GM23338 (cell line): ENCODE measurements around the gene TCFL5. TPM values are rescaled to one million over a fixed set of nuclear protein-coding genes. Genes with fewer than 3 reads are reported as not detected.

Experiments
- ATAC-seq: fragments of 200-7000 bp; cut with Tn5 transposase; 3 replicates; pipeline ENCODE4 v1.9.1; 2020
- DNase-seq: peaks from one replicate; pipeline ENCODE4 v3.0.0-alpha.2; 2015; ENCODE audit warnings: low spot score
- H2AFZ ChIP-seq: fragments of 200-600 bp; sonication (generic); 2 replicates; pipeline ENCODE4 v1.8.0; 2016; ENCODE audit warnings: antibody characterized with exemption, mild to moderate bottlenecking, moderate library complexity
- H3F3A ChIP-seq: fragments of 200-600 bp; sonication (generic); replicated peaks from 2 replicates; pipeline ENCODE4 v1.8.0; 2017; ENCODE audit warnings: antibody characterized with exemption, mixed run types, low read depth
- H3K27ac ChIP-seq: fragments of 200-600 bp; sonication (generic); 2 replicates; pipeline ENCODE4 v1.6.1; 2016; ENCODE audit warnings: low read depth
- H3K27me3 ChIP-seq: fragments of 200-600 bp; sonication (generic); 2 replicates; pipeline ENCODE4 v1.8.0; 2016; ENCODE audit warnings: mild to moderate bottlenecking, mixed run types, moderate library complexity; ENCODE audit not compliant: insufficient read depth
- H3K36me3 ChIP-seq: fragments of 200-600 bp; sonication (generic); 2 replicates; pipeline ENCODE4 v1.8.0; 2016; ENCODE audit warnings: mild to moderate bottlenecking; ENCODE audit not compliant: insufficient read depth
- H3K4me1 ChIP-seq: fragments of 200-600 bp; sonication (generic); 2 replicates; pipeline ENCODE4 v1.8.0; 2016; ENCODE audit warnings: mild to moderate bottlenecking, moderate library complexity; ENCODE audit not compliant: insufficient read depth
- H3K4me2 ChIP-seq: fragments of 200-600 bp; sonication (generic); 2 replicates; pipeline ENCODE4 v1.7.1; 2017; ENCODE audit warnings: mixed run types
- H3K4me3 ChIP-seq: fragments of 200-600 bp; sonication (generic); 2 replicates; pipeline ENCODE4 v1.6.1; 2016; ENCODE audit warnings: mixed run types
- H3K79me2 ChIP-seq: fragments of 200-600 bp; sonication (generic); replicated peaks from 2 replicates; pipeline ENCODE4 v1.8.0; 2017; ENCODE audit warnings: mild to moderate bottlenecking; ENCODE audit not compliant: insufficient read depth
- H3K9me2 ChIP-seq: fragments of 200-600 bp; sonication (generic); 2 replicates; pipeline ENCODE4 v1.8.0; 2017; ENCODE audit not compliant: insufficient read depth
- H4K20me1 ChIP-seq: fragments of 200-600 bp; sonication (generic); replicated peaks from 2 replicates; pipeline ENCODE4 v1.8.0; 2017; ENCODE audit warnings: mild to moderate bottlenecking; ENCODE audit not compliant: insufficient read depth
- H3K27ac Mint-ChIP-seq: 2 replicates; pipeline ENCODE4 v1.8.0; 2020; ENCODE audit warnings: inconsistent platforms, mild to moderate bottlenecking, moderate library complexity, mixed read lengths
- H3K27me3 Mint-ChIP-seq: 3 replicates; pipeline ENCODE4 v1.8.0; 2022; ENCODE audit warnings: low read depth, mild to moderate bottlenecking, moderate library complexity, mixed read lengths, inconsistent platforms; ENCODE audit not compliant: insufficient read depth, poor library complexity
- H3K36me3 Mint-ChIP-seq: 3 replicates; pipeline ENCODE4 v1.8.0; 2021; ENCODE audit warnings: low read depth, mild to moderate bottlenecking, inconsistent platforms, moderate library complexity, mixed read lengths
- H3K4me1 Mint-ChIP-seq: 3 replicates; pipeline ENCODE4 v1.8.0; 2020; ENCODE audit warnings: mild to moderate bottlenecking, inconsistent platforms, mixed read lengths
- H3K4me3 Mint-ChIP-seq: 3 replicates; pipeline ENCODE4 v1.8.0; 2021; ENCODE audit warnings: moderate library complexity, mild to moderate bottlenecking, inconsistent platforms, mixed read lengths
- H3K9me3 Mint-ChIP-seq: 3 replicates; pipeline ENCODE4 v1.8.0; 2020; ENCODE audit warnings: moderate library complexity, mild to moderate bottlenecking, inconsistent platforms, mixed read lengths
- CREB1 ChIP-seq: fragments of 250-450 bp; sonication (Bioruptor Pico); IDR thresholded peaks from 2 replicates; pipeline ENCODE4 v1.5.0; 2020; ENCODE audit warnings: low read depth, mild to moderate bottlenecking, moderate library complexity
- EZH2phosphoT487 ChIP-seq: fragments of 200-600 bp; sonication (generic); IDR thresholded peaks from one replicate; pipeline ENCODE4 v1.8.1; 2018; ENCODE audit warnings: antibody characterized with exemption; ENCODE audit not compliant: unreplicated experiment
- JUNB ChIP-seq: IDR thresholded peaks from one replicate; pipeline ENCODE4 v1.6.1; 2016; ENCODE audit warnings: antibody characterized with exemption; ENCODE audit not compliant: unreplicated experiment
- POLR2AphosphoS5 ChIP-seq: IDR thresholded peaks from 2 replicates; pipeline ENCODE4 v1.6.1; 2016; ENCODE audit warnings: antibody characterized with exemption, low read depth
- STAT1 ChIP-seq: IDR thresholded peaks from one replicate; pipeline ENCODE4 v1.6.1; 2016; ENCODE audit warnings: antibody characterized with exemption; ENCODE audit not compliant: unreplicated experiment
- ZNF114 ChIP-seq: fragments of 250-450 bp; sonication (Bioruptor Pico); IDR thresholded peaks from 2 replicates; pipeline ENCODE4 v1.5.0; 2020; ENCODE audit warnings: mild to moderate bottlenecking, moderate library complexity
- ZNF331 ChIP-seq: fragments of 250-450 bp; sonication (Bioruptor Pico); IDR thresholded peaks from 2 replicates; pipeline ENCODE4 v1.5.0; 2020; ENCODE audit warnings: low read depth, mild to moderate bottlenecking, moderate library complexity
- polyA plus RNA-seq: library from polyadenylated mRNA; unstranded; fragments of >200 nt; fragmentation: Nextera tagmentation; extraction: Ambion mirVana; gene quantifications from 2 replicates; pipeline ENCODE4 v1.2.1, GENCODE V29; 2016
- total RNA-seq: library from RNA; depleted of rRNA; stranded (reverse); fragments of >200 nt; shearing (Covaris generic); gene quantifications from 2 replicates; pipeline ENCODE4 v1.2.3, GENCODE V29; 2014
- TF ChIP-seq, protein P1 (sequence below), 2 experiments: fragments of 200-600 bp in 1 of 2; sonication (generic) in 1 of 2; conservative IDR thresholded peaks; 2 replicates each; pipeline versions ENCODE4 v1.5.1 to v1.6.1; 2016 to 2017; ENCODE audit warnings: antibody characterized with exemption in 2 of 2, low read depth in 2 of 2, mild to moderate bottlenecking in 2 of 2, moderate library complexity in 1 of 2
- TF ChIP-seq, protein P2 (sequence below): IDR thresholded peaks from one replicate; pipeline ENCODE4 v1.6.1; 2018; ENCODE audit warnings: antibody characterized with exemption; ENCODE audit not compliant: unreplicated experiment
- TF ChIP-seq, protein P3 (sequence below): IDR thresholded peaks from 2 replicates; pipeline ENCODE4 v1.6.1; 2016; ENCODE audit warnings: antibody characterized with exemption

The TCFL5 gene
- total and polyA plus RNA-seq, 2 experiments from 2014 or later = 5.8 to 19.3 TPM

GRCh38 chr20:62900692-62901584 is 39.3 kb upstream of the TCFL5 start:
- Histone ChIP-seq H3K9me2 (no peaks in the 10 kb centered on the region), H3K79me2 (peaks cover 19% of the 10 kb centered on the region), H4K20me1 (peaks cover 55% of the 10 kb centered on the region), H3K4me1 (peaks cover 38% of the 10 kb centered on the region), H3K36me3 (peaks cover 51% of the 10 kb centered on the region), H2AFZ (no peak overlapping the region), H3K4me2 (0 out of 2 replicates have a peak overlapping the region, but pooled peaks have one; percentile 18), H3K4me3 (no peak overlapping the region; the same call in 1 of the 2 replicates), H3K27me3 (no peaks in the 10 kb centered on the region), H3F3A (peaks cover 70% of the 10 kb centered on the region), H3K27ac (peak overlapping the region; percentile 93)
- Mint-ChIP-seq H3K9me3 (no peaks in the 10 kb centered on the region), H3K27ac (peak overlapping the region; percentile 92), H3K27me3 (peaks cover 25% of the 10 kb centered on the region), H3K4me1 (peaks cover 43% of the 10 kb centered on the region), H3K4me3 (no peak overlapping the region; the same call in 2 of the 3 replicates), H3K36me3 (peaks cover 56% of the 10 kb centered on the region)
- peak; percentile 38 for ATAC-seq
- TF ChIP-seq, protein P1, sequence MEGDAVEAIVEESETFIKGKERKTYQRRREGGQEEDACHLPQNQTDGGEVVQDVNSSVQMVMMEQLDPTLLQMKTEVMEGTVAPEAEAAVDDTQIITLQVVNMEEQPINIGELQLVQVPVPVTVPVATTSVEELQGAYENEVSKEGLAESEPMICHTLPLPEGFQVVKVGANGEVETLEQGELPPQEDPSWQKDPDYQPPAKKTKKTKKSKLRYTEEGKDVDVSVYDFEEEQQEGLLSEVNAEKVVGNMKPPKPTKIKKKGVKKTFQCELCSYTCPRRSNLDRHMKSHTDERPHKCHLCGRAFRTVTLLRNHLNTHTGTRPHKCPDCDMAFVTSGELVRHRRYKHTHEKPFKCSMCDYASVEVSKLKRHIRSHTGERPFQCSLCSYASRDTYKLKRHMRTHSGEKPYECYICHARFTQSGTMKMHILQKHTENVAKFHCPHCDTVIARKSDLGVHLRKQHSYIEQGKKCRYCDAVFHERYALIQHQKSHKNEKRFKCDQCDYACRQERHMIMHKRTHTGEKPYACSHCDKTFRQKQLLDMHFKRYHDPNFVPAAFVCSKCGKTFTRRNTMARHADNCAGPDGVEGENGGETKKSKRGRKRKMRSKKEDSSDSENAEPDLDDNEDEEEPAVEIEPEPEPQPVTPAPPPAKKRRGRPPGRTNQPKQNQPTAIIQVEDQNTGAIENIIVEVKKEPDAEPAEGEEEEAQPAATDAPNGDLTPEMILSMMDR (conservative IDR thresholded peaks at IDR 0.05; ENCODE audit: low read depth in 2 of 2) = peak in 1 of 2 experiments; percentile 31; a peak in 3 of 4 replicates
- TF ChIP-seq CREB1 = peak; percentile 73
- no peak for TF ChIP-seq JUNB
- peak; percentile 73 for DNase-seq

DNA sequence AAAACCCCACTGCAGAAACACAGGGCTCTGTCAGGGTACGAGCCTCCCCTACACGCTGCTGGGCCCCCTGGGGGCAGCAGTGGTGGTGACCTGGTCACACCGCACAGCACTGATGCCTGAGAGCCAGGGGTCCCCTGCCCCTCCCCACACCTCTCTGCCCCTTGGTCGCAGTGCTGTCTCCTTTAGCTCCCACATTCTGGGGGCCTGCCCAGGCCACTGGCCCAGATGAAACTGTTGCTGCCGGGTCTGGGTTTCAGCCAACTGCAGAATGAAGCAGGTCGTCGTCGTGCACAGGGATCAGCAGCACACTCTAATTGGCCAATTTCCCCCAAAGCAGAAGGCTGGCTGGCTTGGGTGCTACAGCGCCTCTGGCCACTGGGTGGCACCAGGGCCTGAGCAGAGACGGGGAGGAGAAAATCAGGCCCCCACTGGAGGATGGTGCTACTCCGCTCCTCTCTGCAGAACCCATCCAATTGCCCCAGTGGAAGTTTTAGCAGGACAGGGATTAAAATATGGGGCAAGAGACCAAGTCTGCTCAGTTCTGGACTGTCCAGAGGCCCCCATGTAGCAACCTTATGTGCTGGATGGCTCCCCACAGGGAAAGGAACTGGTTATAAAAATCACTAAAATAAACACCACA is 38.5 kb upstream of the TCFL5 start:
- Histone ChIP-seq H3K36me3 (peaks cover 49% of the 10 kb centered on the region), H3K4me2 (peak overlapping the region; percentile 47), H3F3A (peaks cover 66% of the 10 kb centered on the region), H3K4me3 (no peak overlapping the region; the same call in 1 of the 2 replicates), H3K27ac (peak overlapping the region; percentile 93), H4K20me1 (peaks cover 54% of the 10 kb centered on the region), H2AFZ (no peak overlapping the region), H3K9me2 (no peaks in the 10 kb centered on the region), H3K27me3 (no peaks in the 10 kb centered on the region), H3K4me1 (peaks cover 38% of the 10 kb centered on the region), H3K79me2 (peaks cover 12% of the 10 kb centered on the region)
- Mint-ChIP-seq H3K27me3 (peaks cover 27% of the 10 kb centered on the region), H3K9me3 (no peaks in the 10 kb centered on the region; the same call in 2 of the 3 replicates), H3K27ac (peak overlapping the region; percentile 90), H3K4me1 (peaks cover 43% of the 10 kb centered on the region), H3K36me3 (peaks cover 55% of the 10 kb centered on the region), H3K4me3 (peak overlapping the region; percentile 52; the same call in 2 of the 3 replicates)
- peak; percentile 88 for ATAC-seq
- peak; percentile 92 for DNase-seq
- TF ChIP-seq, protein P2, sequence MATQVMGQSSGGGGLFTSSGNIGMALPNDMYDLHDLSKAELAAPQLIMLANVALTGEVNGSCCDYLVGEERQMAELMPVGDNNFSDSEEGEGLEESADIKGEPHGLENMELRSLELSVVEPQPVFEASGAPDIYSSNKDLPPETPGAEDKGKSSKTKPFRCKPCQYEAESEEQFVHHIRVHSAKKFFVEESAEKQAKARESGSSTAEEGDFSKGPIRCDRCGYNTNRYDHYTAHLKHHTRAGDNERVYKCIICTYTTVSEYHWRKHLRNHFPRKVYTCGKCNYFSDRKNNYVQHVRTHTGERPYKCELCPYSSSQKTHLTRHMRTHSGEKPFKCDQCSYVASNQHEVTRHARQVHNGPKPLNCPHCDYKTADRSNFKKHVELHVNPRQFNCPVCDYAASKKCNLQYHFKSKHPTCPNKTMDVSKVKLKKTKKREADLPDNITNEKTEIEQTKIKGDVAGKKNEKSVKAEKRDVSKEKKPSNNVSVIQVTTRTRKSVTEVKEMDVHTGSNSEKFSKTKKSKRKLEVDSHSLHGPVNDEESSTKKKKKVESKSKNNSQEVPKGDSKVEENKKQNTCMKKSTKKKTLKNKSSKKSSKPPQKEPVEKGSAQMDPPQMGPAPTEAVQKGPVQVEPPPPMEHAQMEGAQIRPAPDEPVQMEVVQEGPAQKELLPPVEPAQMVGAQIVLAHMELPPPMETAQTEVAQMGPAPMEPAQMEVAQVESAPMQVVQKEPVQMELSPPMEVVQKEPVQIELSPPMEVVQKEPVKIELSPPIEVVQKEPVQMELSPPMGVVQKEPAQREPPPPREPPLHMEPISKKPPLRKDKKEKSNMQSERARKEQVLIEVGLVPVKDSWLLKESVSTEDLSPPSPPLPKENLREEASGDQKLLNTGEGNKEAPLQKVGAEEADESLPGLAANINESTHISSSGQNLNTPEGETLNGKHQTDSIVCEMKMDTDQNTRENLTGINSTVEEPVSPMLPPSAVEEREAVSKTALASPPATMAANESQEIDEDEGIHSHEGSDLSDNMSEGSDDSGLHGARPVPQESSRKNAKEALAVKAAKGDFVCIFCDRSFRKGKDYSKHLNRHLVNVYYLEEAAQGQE = peak; percentile 23
- 0 out of 2 replicates have a peak, but pooled peaks have one; percentile 10 for TF ChIP-seq CREB1
- peak; percentile 88 for TF ChIP-seq POLR2AphosphoS5
- TF ChIP-seq, protein P3, sequence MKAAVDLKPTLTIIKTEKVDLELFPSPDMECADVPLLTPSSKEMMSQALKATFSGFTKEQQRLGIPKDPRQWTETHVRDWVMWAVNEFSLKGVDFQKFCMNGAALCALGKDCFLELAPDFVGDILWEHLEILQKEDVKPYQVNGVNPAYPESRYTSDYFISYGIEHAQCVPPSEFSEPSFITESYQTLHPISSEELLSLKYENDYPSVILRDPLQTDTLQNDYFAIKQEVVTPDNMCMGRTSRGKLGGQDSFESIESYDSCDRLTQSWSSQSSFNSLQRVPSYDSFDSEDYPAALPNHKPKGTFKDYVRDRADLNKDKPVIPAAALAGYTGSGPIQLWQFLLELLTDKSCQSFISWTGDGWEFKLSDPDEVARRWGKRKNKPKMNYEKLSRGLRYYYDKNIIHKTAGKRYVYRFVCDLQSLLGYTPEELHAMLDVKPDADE = peak; percentile 32; the same call in 1 of the 2 replicates
- TF ChIP-seq STAT1 = no peak
- no peak for TF ChIP-seq ZNF114 (CRISPR knock-in tag)
- no peak for TF ChIP-seq JUNB
- TF ChIP-seq ZNF331 (CRISPR knock-in tag) = no peak
- TF ChIP-seq EZH2phosphoT487 = no peak
